HG03469 (cell line): ENCODE measurements around the gene NHLRC4.
"Not testable (repeated sequence)": the region's sequence is repeated elsewhere in the genome, so short reads cannot be mapped to it uniquely, and the experiment has no call there.

Source experiments
- ATAC-seq: cut with Tn5 transposase; IDR thresholded peaks from one replicate; pipeline ENCODE4 v1.9.1; 2021; ENCODE audit warnings: mild to moderate bottlenecking, moderate library complexity, moderate number of reproducible peaks; ENCODE audit not compliant: unreplicated experiment

NHLRC4 gene

GRCh38 chr16:596736-597060 lies 29.9 kb downstream of the NHLRC4 start:
- no peak for ATAC-seq

GRCh38 chr16:597655-598054 lies 30.9 kb downstream of the NHLRC4 start:
- ATAC-seq: not testable (repeated sequence)

GRCh38 chr16:598823-599739 lies 32.3 kb downstream of the NHLRC4 start:
- ATAC-seq: no peak

GRCh38 chr16:600781-601180 lies 34.0 kb downstream of the NHLRC4 start:
- ATAC-seq: no peak

- ATAC-seq: no peak
Observed at GRCh38 chr16:603933-604332, 37.1 kb downstream of the NHLRC4 start.

GRCh38 chr16:606656-607307 lies 40.0 kb downstream of the NHLRC4 start:
- no peak for ATAC-seq

GRCh38 chr16:608019-608418 lies 41.2 kb downstream of the NHLRC4 start:
- no peak for ATAC-seq

- ATAC-seq: no peak
Observed at GRCh38 chr16:609316-609715, 42.5 kb downstream of the NHLRC4 start.

GRCh38 chr16:609984-610383 lies 43.2 kb downstream of the NHLRC4 start:
- ATAC-seq: no peak

GRCh38 chr16:610513-611381 lies 43.9 kb downstream of the NHLRC4 start:
- no peak for ATAC-seq

GRCh38 chr16:615122-615521 lies 48.3 kb downstream of the NHLRC4 start:
- ATAC-seq: no peak

GRCh38 chr16:616733-617586 lies 50.2 kb downstream of the NHLRC4 start:
- no peak for ATAC-seq

GRCh38 chr16:617855-618254 lies 51.0 kb downstream of the NHLRC4 start:
- ATAC-seq: no peak
